GM18519 (cell line): ENCODE measurements around the gene NUP160.
"Not testable (repeated sequence)": the region's sequence is repeated elsewhere in the genome, so short reads cannot be mapped to it uniquely, and the experiment has no call there.

Experiments used
- ATAC-seq: cut with Tn5 transposase; IDR thresholded peaks from one replicate; pipeline ENCODE4 v1.9.1; 2021; ENCODE audit warnings: mild to moderate bottlenecking, moderate library complexity; ENCODE audit not compliant: unreplicated experiment, low FRiP score

NUP160 gene

GRCh38 chr11:47864901-47865300 lies 16.8 kb upstream of the NUP160 start:
- ATAC-seq = no peak

- ATAC-seq = no peak
Measured at GRCh38 chr11:47863898-47864430, 15.8 kb upstream of the NUP160 start.

- ATAC-seq = peak; percentile 58
Measured at GRCh38 chr11:47863189-47863897, 15.2 kb upstream of the NUP160 start.

- no peak for ATAC-seq
Measured at GRCh38 chr11:47861728-47862127, 13.6 kb upstream of the NUP160 start.

GRCh38 chr11:47860536-47860935 lies 12.4 kb upstream of the NUP160 start:
- no peak for ATAC-seq

GRCh38 chr11:47857892-47858543 lies 9.9 kb upstream of the NUP160 start:
- no peak for ATAC-seq

- ATAC-seq = no peak
Measured at GRCh38 chr11:47857485-47857884, 9.3 kb upstream of the NUP160 start.

- no peak for ATAC-seq
Measured at GRCh38 chr11:47856186-47856585, 8.0 kb upstream of the NUP160 start.

GRCh38 chr11:47854667-47855066 lies 6.5 kb upstream of the NUP160 start:
- ATAC-seq = peak; percentile 60

- no peak for ATAC-seq
Measured at GRCh38 chr11:47852053-47852452, 3.9 kb upstream of the NUP160 start.

GRCh38 chr11:47850337-47850736 lies 2.2 kb upstream of the NUP160 start:
- peak; percentile 36 for ATAC-seq

GRCh38 chr11:47848700-47849155 lies 578 bp upstream of the NUP160 start:
- no peak for ATAC-seq

- no peak for ATAC-seq
Measured at GRCh38 chr11:47847537-47847891, 636 bp downstream of the NUP160 start.

- no peak for ATAC-seq
Measured at GRCh38 chr11:47846998-47847397, 1.2 kb downstream of the NUP160 start.

GRCh38 chr11:47843361-47844055 lies 4.6 kb downstream of the NUP160 start:
- no peak for ATAC-seq

- no peak for ATAC-seq
Measured at GRCh38 chr11:47842749-47843148, 5.4 kb downstream of the NUP160 start.

GRCh38 chr11:47837929-47838328 lies 10.2 kb downstream of the NUP160 start:
- no peak for ATAC-seq

- ATAC-seq = no peak
Measured at GRCh38 chr11:47837292-47837691, 10.9 kb downstream of the NUP160 start.

GRCh38 chr11:47830013-47830412 lies 18.1 kb downstream of the NUP160 start:
- not testable (repeated sequence) for ATAC-seq

GRCh38 chr11:47828284-47828683 lies 19.9 kb downstream of the NUP160 start:
- no peak for ATAC-seq

- ATAC-seq = not testable (repeated sequence)
Measured at GRCh38 chr11:47822664-47823063, 25.5 kb downstream of the NUP160 start.
